SJSA1 (cell line): ENCODE measurements around the gene TRIM44. TPM values are rescaled to one million over a fixed set of nuclear protein-coding genes. Genes with fewer than 3 reads are reported as not detected.

Experiments
- DNase-seq, 2 experiments: peaks; one replicate each; pipeline ENCODE4 v3.0.0-alpha.2; 2015 to 2020; ENCODE audit warnings: low spot score in 2 of 2, low read depth in 1 of 2
- H3K27ac ChIP-seq: fragments of 250-450 bp; sonication (Bioruptor Pico); 2 replicates; pipeline ENCODE4 v1.5.1; 2020; ENCODE audit warnings: mild to moderate bottlenecking, moderate library complexity
- H3K27me3 ChIP-seq: fragments of 250-450 bp; sonication (Bioruptor Pico); replicated peaks from 2 replicates; pipeline ENCODE4 v1.5.1; 2020; ENCODE audit warnings: mild to moderate bottlenecking, moderate library complexity
- H3K36me3 ChIP-seq: fragments of 250-450 bp; sonication (Bioruptor Pico); 2 replicates; pipeline ENCODE4 v1.5.1; 2020; ENCODE audit warnings: mild to moderate bottlenecking
- H3K4me1 ChIP-seq: fragments of 250-450 bp; sonication (Bioruptor Pico); replicated peaks from 2 replicates; pipeline ENCODE4 v1.6.1; 2021; ENCODE audit warnings: mild to moderate bottlenecking
- H3K4me3 ChIP-seq: fragments of 250-450 bp; sonication (Bioruptor Pico); 2 replicates; pipeline ENCODE4 v1.5.1; 2020; ENCODE audit warnings: mild to moderate bottlenecking
- H3K9me3 ChIP-seq: fragments of 250-450 bp; sonication (Bioruptor Pico); replicated peaks from 2 replicates; pipeline ENCODE4 v1.5.1; 2020; ENCODE audit warnings: mild to moderate bottlenecking
- total RNA-seq: library from RNA; depleted of rRNA; stranded (reverse); fragments of >200 nt; shearing (Covaris generic); gene quantifications from 2 replicates; pipeline ENCODE4 v1.2.3, GENCODE V29; 2014

The TRIM44 gene
- total RNA-seq, 1 experiment from 2014 or later = 64.5 TPM

- Histone ChIP-seq H3K27me3 (no peaks in the 10 kb centered on the region), H3K4me1 (no peaks in the 10 kb centered on the region), H3K36me3 (peaks cover 12% of the 10 kb centered on the region), H3K27ac (no peak overlapping the region), H3K4me3 (no peak overlapping the region), H3K9me3 (no peaks in the 10 kb centered on the region)
- no peak for DNase-seq
Measured at GRCh38 chr11:35804451-35805040, 142.0 kb downstream of the TRIM44 start.

GRCh38 chr11:35809561-35809960, 147.0 kb downstream of the TRIM44 start:
- Histone ChIP-seq H3K9me3 (no peaks in the 10 kb centered on the region), H3K36me3 (peaks cover 13% of the 10 kb centered on the region), H3K4me1 (no peaks in the 10 kb centered on the region), H3K27me3 (no peaks in the 10 kb centered on the region), H3K4me3 (no peak overlapping the region), H3K27ac (no peak overlapping the region)
- DNase-seq = no peak

- H3K27me3 ChIP-seq = no peaks in the 10 kb centered on the region
- H3K9me3 ChIP-seq = no peaks in the 10 kb centered on the region
- no peak overlapping the region for H3K4me3 ChIP-seq
- no peaks in the 10 kb centered on the region for H3K4me1 ChIP-seq
- DNase-seq = no peak
- no peak overlapping the region for H3K27ac ChIP-seq
- peaks cover 13% of the 10 kb centered on the region for H3K36me3 ChIP-seq
Measured at GRCh38 chr11:35810045-35810645, 147.6 kb downstream of the TRIM44 start.

- no peak overlapping the region for H3K27ac ChIP-seq
- no peak for DNase-seq
- H3K27me3 ChIP-seq = no peaks in the 10 kb centered on the region
- no peaks in the 10 kb centered on the region for H3K9me3 ChIP-seq
- no peak overlapping the region for H3K4me3 ChIP-seq
- no peaks in the 10 kb centered on the region; the same call in 1 of the 2 replicates for H3K4me1 ChIP-seq
- peaks cover 8% of the 10 kb centered on the region for H3K36me3 ChIP-seq
Measured at GRCh38 chr11:35811783-35812182, 149.2 kb downstream of the TRIM44 start.

- no peaks in the 10 kb centered on the region for H3K9me3 ChIP-seq
- H3K27me3 ChIP-seq = no peaks in the 10 kb centered on the region
- no peak for DNase-seq
- H3K27ac ChIP-seq = no peak overlapping the region
- H3K4me3 ChIP-seq = no peak overlapping the region
- peaks cover 4% of the 10 kb centered on the region; the same call in 1 of the 2 replicates for H3K36me3 ChIP-seq
- no peaks in the 10 kb centered on the region; the same call in 1 of the 2 replicates for H3K4me1 ChIP-seq
Measured at GRCh38 chr11:35812828-35813227, 150.3 kb downstream of the TRIM44 start.

- Histone ChIP-seq H3K9me3 (no peaks in the 10 kb centered on the region), H3K27ac (no peak overlapping the region), H3K4me3 (no peak overlapping the region), H3K36me3 (peaks cover 4% of the 10 kb centered on the region; the same call in 1 of the 2 replicates), H3K27me3 (no peaks in the 10 kb centered on the region), H3K4me1 (no peaks in the 10 kb centered on the region; the same call in 1 of the 2 replicates)
- DNase-seq = no peak
Measured at GRCh38 chr11:35814081-35814695, 151.6 kb downstream of the TRIM44 start.

GRCh38 chr11:35814720-35815305, 152.2 kb downstream of the TRIM44 start:
- H3K36me3 ChIP-seq = no peaks in the 10 kb centered on the region
- H3K4me3 ChIP-seq = no peak overlapping the region
- no peaks in the 10 kb centered on the region for H3K27me3 ChIP-seq
- no peaks in the 10 kb centered on the region; the same call in 1 of the 2 replicates for H3K4me1 ChIP-seq
- H3K9me3 ChIP-seq = no peaks in the 10 kb centered on the region
- H3K27ac ChIP-seq = no peak overlapping the region
- no peak for DNase-seq

DNA sequence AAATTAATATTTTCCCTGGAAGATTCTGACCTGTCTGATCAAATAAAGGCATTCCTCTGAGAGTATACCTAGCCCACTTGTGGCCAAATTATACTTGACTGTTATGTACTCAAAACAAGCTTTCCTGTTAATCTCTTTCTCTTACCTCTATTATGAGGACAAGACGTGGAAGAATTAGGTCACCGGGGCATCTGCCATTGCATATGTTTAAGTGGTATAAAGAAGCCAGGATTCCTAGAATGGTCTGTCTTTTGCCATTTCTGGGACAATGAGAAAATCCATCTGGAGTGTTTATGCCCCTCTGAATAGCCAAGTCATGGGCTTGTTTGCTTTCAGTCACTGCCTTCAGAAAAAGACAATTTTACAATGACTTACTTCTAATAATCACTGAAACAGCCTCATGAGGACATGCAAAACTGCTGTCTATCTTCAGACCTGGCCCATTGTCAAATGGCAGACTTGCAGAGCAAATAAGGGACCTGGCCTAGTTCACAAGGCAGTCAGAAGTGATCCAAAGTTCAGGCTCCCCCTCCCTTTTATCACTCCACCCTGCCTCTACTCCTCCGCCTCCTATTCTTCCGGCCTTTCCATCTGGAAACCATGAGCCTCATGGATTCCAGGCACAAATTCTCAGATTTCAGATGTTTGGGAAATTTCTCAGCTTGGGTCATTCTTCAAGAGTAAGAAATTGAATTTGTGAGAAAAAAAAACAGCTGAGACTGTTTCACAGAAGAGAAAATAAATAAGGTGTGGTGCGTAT, 153.2 kb downstream of the TRIM44 start:
- no peaks in the 10 kb centered on the region for H3K27me3 ChIP-seq
- H3K36me3 ChIP-seq = no peaks in the 10 kb centered on the region
- H3K27ac ChIP-seq = no peak overlapping the region
- H3K4me3 ChIP-seq = no peak overlapping the region
- no peaks in the 10 kb centered on the region for H3K9me3 ChIP-seq
- DNase-seq = peak in 1 of 2 experiments; percentile 40
- no peaks in the 10 kb centered on the region; the same call in 1 of the 2 replicates for H3K4me1 ChIP-seq

DNA sequence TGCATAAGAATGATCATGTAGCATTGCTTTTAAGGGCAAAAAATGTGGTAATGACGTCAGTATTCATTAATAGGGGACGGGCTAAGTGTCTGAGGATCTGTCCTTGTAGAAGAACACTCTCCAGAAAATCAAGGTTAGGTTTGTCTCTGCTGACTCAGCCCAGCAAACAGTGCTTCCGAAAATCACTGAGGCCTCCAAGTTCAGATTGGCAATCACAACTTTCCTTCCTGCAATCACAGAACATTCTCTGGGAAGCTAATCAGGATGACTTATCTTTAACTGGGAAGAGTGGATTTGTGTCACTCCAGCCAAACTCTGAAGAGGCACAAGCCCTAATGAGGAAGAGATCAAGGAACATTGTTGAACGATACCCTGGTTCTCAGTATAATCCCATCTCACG, 158.0 kb downstream of the TRIM44 start:
- no peak for DNase-seq
- Histone ChIP-seq H3K36me3 (no peaks in the 10 kb centered on the region), H3K27ac (no peak overlapping the region), H3K4me1 (no peaks in the 10 kb centered on the region; the same call in 1 of the 2 replicates), H3K27me3 (no peaks in the 10 kb centered on the region), H3K4me3 (no peak overlapping the region), H3K9me3 (no peaks in the 10 kb centered on the region)

DNA sequence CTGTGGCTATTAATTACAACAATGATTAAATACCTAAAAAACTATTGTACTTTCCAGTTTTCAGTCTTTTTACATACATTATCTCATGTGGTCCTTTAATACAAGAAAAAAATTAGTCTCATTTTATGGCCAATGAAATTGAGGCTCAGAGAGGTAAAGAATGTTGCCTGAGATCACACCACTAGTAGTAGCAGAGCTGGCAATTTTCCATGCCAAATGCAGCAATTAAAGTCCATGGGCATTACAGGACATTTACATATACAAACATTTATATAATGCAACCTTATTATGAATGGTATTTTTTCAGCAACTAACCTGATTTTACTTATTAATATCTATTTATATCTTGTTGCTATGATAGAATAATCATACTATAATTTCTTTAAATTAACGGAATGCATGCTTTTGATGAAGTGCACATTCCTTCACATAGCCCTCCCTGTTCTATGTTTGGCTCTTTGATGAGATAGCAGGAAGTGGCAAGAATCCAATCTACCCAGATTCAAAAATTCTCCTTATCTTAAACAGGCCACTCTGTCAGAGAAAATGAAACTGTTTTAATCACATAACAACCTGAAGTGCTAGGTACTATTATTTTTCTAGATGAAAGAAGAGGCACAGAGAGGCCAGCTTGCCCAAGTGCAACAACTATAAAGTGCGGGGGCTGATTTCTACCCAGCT, 160.4 kb downstream of the TRIM44 start:
- Histone ChIP-seq H3K4me1 (no peaks in the 10 kb centered on the region), H3K27ac (no peak overlapping the region), H3K4me3 (no peak overlapping the region), H3K36me3 (no peaks in the 10 kb centered on the region), H3K9me3 (no peaks in the 10 kb centered on the region), H3K27me3 (no peaks in the 10 kb centered on the region)
- DNase-seq = no peak

DNA sequence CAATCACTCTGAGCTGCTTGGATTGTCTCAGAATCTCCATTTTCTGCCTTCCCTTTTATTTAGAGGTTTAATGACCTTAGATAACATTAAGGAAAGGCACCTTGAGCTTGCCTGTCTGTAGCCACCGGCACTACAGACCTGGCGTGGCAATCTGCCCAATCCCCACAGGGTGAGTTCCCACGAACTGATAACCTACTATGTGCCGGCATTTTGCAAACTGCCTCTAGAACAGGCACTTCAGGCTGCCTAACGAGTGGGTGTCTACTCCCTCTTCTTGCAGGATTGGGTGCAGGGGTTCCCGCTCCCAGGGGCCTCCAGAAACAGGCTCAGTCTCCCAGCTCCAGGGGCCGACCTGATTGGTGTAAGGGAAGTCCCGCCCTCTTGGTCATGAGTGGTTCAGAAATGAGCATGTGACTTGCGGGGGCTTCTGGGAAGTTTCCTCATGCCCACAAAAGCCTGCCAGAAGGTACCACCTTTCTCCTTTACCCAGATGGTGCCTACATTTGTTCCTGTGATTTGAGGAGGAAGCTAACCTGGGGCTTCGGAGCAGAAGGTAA, 161.2 kb downstream of the TRIM44 start:
- no peak for DNase-seq
- no peaks in the 10 kb centered on the region for H3K9me3 ChIP-seq
- no peaks in the 10 kb centered on the region for H3K4me1 ChIP-seq
- no peaks in the 10 kb centered on the region for H3K36me3 ChIP-seq
- H3K4me3 ChIP-seq = no peak overlapping the region
- no peaks in the 10 kb centered on the region for H3K27me3 ChIP-seq
- H3K27ac ChIP-seq = no peak overlapping the region

DNA sequence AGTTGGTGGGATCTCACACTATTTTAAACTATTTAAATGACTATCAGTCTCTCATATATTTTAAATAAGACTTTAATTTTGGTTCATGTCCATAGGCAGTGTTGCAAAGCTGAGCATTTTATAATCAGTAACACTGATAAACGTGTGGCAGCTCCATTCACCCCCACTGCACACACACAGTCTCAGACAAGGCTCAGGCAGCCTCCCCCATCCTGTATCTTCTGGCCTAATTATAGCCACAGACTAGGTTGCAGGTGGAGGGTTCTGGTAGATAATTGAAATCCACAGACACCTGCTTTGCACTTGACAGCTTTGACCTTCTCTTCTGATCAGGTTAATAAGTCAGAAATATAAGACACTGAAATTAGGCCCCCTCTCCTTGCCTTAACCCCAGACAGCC, 162.8 kb downstream of the TRIM44 start:
- Histone ChIP-seq H3K36me3 (no peaks in the 10 kb centered on the region), H3K4me3 (no peak overlapping the region), H3K27ac (no peak overlapping the region), H3K9me3 (no peaks in the 10 kb centered on the region), H3K4me1 (no peaks in the 10 kb centered on the region), H3K27me3 (no peaks in the 10 kb centered on the region)
- no peak for DNase-seq

- Histone ChIP-seq H3K27me3 (no peaks in the 10 kb centered on the region), H3K9me3 (no peaks in the 10 kb centered on the region), H3K36me3 (no peaks in the 10 kb centered on the region), H3K4me3 (no peak overlapping the region), H3K27ac (no peak overlapping the region), H3K4me1 (no peaks in the 10 kb centered on the region)
- no peak for DNase-seq
Measured at GRCh38 chr11:35826006-35826405, 163.4 kb downstream of the TRIM44 start.
